ENCODE results near the gene NT5DC3.

- TF ChIP-seq CTCF (IDR thresholded peaks at IDR 0.05) (peak in 3 of 4 experiments; percentile 37 to 59 (median 39)), POLR2A (IDR thresholded peaks at IDR 0.05) (no peak), POLR2AphosphoS5 (IDR thresholded peaks at IDR 0.05) (no peak)
These were observed 43.3 kb upstream of the NT5DC3 start for GRCh38 chr12:103884316-103884715.
